Uterus (tissue), 4 donors: Measurements from ENCODE around the gene ELAPOR1. TPM values are rescaled to one million over a fixed set of nuclear protein-coding genes. Genes with fewer than 3 reads are reported as not detected.

Experiments used
- DNase-seq, 2 donors: peaks; one replicate each; pipeline ENCODE4 v3.0.0-alpha.2; 2019 to 2020
- H3K27ac ChIP-seq, 2 donors: fragments of 200-600 bp; sonication (generic); 1 replicate in 1 of 2; 2 replicates in 1 of 2; pipeline ENCODE4 v1.5.1; 2016 to 2018
- H3K27me3 ChIP-seq, 2 donors: fragments of 200-600 bp; sonication (generic); one replicate each; pipeline ENCODE4 v1.5.1; 2018 to 2019; ENCODE audit warnings: control low read depth in 1 of 2
- H3K36me3 ChIP-seq, 2 donors: fragments of 200-600 bp; sonication (generic); one replicate each; pipeline ENCODE4 v1.5.1; 2019; ENCODE audit warnings: control low read depth in 1 of 2
- H3K4me1 ChIP-seq, 2 donors: fragments of 200-600 bp; sonication (generic); one replicate each; pipeline ENCODE4 v1.5.1; 2018 to 2019; ENCODE audit warnings: control low read depth in 1 of 2
- H3K4me3 ChIP-seq, 2 donors: fragments of 200-600 bp; sonication (generic); 1 replicate in 1 of 2; 2 replicates in 1 of 2; pipeline ENCODE4 v1.5.1; 2018 to 2019; ENCODE audit warnings: mild to moderate bottlenecking in 1 of 2
- H3K9me3 ChIP-seq, 2 donors: fragments of 200-600 bp; sonication (generic); one replicate each; pipeline ENCODE4 v1.5.1; 2019; ENCODE audit warnings: control low read depth in 1 of 2
- POLR2A ChIP-seq, 2 donors: fragments of 450-650 bp; IDR thresholded peaks; one replicate each; pipeline ENCODE4 v1.6.1; 2016; ENCODE audit warnings: antibody characterized with exemption in 2 of 2, mild to moderate bottlenecking in 1 of 2, moderate library complexity in 1 of 2
- intact Hi-C: fragments of 100-400 bp; cut with DNase I; formaldehyde crosslinking; loops from one replicate; pipeline ENCODE4 v1.15.1; 2023; ENCODE audit warnings: low total_unique reads
- total RNA-seq, 4 donors: library from RNA; depleted of rRNA in 3 of 4; stranded (reverse); fragments of >200 nt in 3 of 4; gene quantifications; one replicate each; pipeline versions ENCODE4 v1.1.0 to v1.2.4, GENCODE V29; 2014 to 2023
- TF ChIP-seq, protein P1 (sequence below), 4 experiments: fragments of 200-600 bp in 2 of 4; fragments of 450-650 bp in 2 of 4; sonication (generic) in 2 of 4; IDR thresholded peaks; one replicate each; pipeline ENCODE4 v1.5.1; 2016 to 2019; ENCODE audit warnings: antibody characterized with exemption in 4 of 4, mild to moderate bottlenecking in 2 of 4, moderate library complexity in 1 of 4
- donor health status: DM: yes; HTN: yes; CAD: no.

The ELAPOR1 gene
- total RNA-seq, 4 donors from 2014 or later = 0.29 to 51.2 (median 2.8) TPM

- DNase-seq = no peak
- intact Hi-C loops = no loop called here
Observed at GRCh38 chr1:109091078-109091838, 22.7 kb upstream of the ELAPOR1 start.

GRCh38 chr1:109091839-109092193, 22.1 kb upstream of the ELAPOR1 start:
- Histone ChIP-seq H3K27ac (peak overlapping the region; percentile 94 to 98), H3K36me3 (no peaks in the 10 kb centered on the region), H3K4me1 (peaks cover 7 to 8% of the 10 kb centered on the region in 2 donors), H3K4me3 (peak overlapping the region; percentile 66 to 90), H3K27me3 (no peaks in the 10 kb centered on the region), H3K9me3 (no peaks in the 10 kb centered on the region)
- intact Hi-C loops = no loop called here
- DNase-seq = no peak
- no peak for TF ChIP-seq POLR2A (IDR thresholded peaks at IDR 0.05)
- TF ChIP-seq, protein P1, sequence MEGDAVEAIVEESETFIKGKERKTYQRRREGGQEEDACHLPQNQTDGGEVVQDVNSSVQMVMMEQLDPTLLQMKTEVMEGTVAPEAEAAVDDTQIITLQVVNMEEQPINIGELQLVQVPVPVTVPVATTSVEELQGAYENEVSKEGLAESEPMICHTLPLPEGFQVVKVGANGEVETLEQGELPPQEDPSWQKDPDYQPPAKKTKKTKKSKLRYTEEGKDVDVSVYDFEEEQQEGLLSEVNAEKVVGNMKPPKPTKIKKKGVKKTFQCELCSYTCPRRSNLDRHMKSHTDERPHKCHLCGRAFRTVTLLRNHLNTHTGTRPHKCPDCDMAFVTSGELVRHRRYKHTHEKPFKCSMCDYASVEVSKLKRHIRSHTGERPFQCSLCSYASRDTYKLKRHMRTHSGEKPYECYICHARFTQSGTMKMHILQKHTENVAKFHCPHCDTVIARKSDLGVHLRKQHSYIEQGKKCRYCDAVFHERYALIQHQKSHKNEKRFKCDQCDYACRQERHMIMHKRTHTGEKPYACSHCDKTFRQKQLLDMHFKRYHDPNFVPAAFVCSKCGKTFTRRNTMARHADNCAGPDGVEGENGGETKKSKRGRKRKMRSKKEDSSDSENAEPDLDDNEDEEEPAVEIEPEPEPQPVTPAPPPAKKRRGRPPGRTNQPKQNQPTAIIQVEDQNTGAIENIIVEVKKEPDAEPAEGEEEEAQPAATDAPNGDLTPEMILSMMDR (IDR thresholded peaks at IDR 0.05) = no peak

More at GRCh38 chr1:109091078-109091838, 22.7 kb upstream of the ELAPOR1 start:
- H3K27me3 ChIP-seq = no peaks in the 10 kb centered on the region
- TF ChIP-seq, protein P1 (IDR thresholded peaks at IDR 0.05) = no peak
- TF ChIP-seq POLR2A (IDR thresholded peaks at IDR 0.05) = no peak
- peak overlapping the region; percentile 66 to 90 for H3K4me3 ChIP-seq
- H3K4me1 ChIP-seq = peaks cover 7 to 8% of the 10 kb centered on the region in 2 donors
- peak overlapping the region; percentile 94 to 98 for H3K27ac ChIP-seq
- H3K36me3 ChIP-seq = no peaks in the 10 kb centered on the region
- no peaks in the 10 kb centered on the region for H3K9me3 ChIP-seq

- no peak for DNase-seq
- Histone ChIP-seq H3K4me1 (peaks cover 7 to 9% of the 10 kb centered on the region in 2 donors), H3K36me3 (no peaks in the 10 kb centered on the region), H3K27ac (peak overlapping the region; percentile 46 to 47), H3K27me3 (no peaks in the 10 kb centered on the region), H3K4me3 (no peak overlapping the region), H3K9me3 (no peaks in the 10 kb centered on the region)
- TF ChIP-seq, protein P1 (IDR thresholded peaks at IDR 0.05) = no peak
- TF ChIP-seq POLR2A (IDR thresholded peaks at IDR 0.05) = no peak
- intact Hi-C loops = no loop called here
Observed at GRCh38 chr1:109094377-109094803, 19.5 kb upstream of the ELAPOR1 start.

GRCh38 chr1:109094871-109095270, 19.0 kb upstream of the ELAPOR1 start:
- TF ChIP-seq, protein P1 (IDR thresholded peaks at IDR 0.05) = no peak
- no peak for TF ChIP-seq POLR2A (IDR thresholded peaks at IDR 0.05)
- no peak for DNase-seq
- no peaks in the 10 kb centered on the region for H3K36me3 ChIP-seq
- H3K9me3 ChIP-seq = no peaks in the 10 kb centered on the region
- peak overlapping the region; percentile 46 to 47 for H3K27ac ChIP-seq
- H3K4me3 ChIP-seq = no peak overlapping the region
- no peaks in the 10 kb centered on the region for H3K27me3 ChIP-seq
- intact Hi-C loops = no loop called here
- peaks cover 7 to 12% of the 10 kb centered on the region in 2 donors for H3K4me1 ChIP-seq

GRCh38 chr1:109095631-109096030, 18.3 kb upstream of the ELAPOR1 start:
- no peak overlapping the region for H3K27ac ChIP-seq
- no peaks in the 10 kb centered on the region for H3K36me3 ChIP-seq
- no peak for TF ChIP-seq POLR2A (IDR thresholded peaks at IDR 0.05)
- TF ChIP-seq, protein P1 (IDR thresholded peaks at IDR 0.05) = no peak
- H3K9me3 ChIP-seq = no peaks in the 10 kb centered on the region
- intact Hi-C loops = no loop called here
- H3K27me3 ChIP-seq = no peaks in the 10 kb centered on the region
- DNase-seq = no peak
- peaks cover 7 to 12% of the 10 kb centered on the region in 2 donors for H3K4me1 ChIP-seq
- H3K4me3 ChIP-seq = no peak overlapping the region
